Islet precursor cell (in vitro differentiated cells): Measurements from ENCODE around the gene SRXN1.
"Not testable (repeated sequence)": the region's sequence is repeated elsewhere in the genome, so short reads cannot be mapped to it uniquely, and the experiment has no call there.

Source experiments
- DNase-seq: peaks from one replicate; pipeline ENCODE4 v3.0.0-alpha.2; 2018

SRXN1 gene

DNA sequence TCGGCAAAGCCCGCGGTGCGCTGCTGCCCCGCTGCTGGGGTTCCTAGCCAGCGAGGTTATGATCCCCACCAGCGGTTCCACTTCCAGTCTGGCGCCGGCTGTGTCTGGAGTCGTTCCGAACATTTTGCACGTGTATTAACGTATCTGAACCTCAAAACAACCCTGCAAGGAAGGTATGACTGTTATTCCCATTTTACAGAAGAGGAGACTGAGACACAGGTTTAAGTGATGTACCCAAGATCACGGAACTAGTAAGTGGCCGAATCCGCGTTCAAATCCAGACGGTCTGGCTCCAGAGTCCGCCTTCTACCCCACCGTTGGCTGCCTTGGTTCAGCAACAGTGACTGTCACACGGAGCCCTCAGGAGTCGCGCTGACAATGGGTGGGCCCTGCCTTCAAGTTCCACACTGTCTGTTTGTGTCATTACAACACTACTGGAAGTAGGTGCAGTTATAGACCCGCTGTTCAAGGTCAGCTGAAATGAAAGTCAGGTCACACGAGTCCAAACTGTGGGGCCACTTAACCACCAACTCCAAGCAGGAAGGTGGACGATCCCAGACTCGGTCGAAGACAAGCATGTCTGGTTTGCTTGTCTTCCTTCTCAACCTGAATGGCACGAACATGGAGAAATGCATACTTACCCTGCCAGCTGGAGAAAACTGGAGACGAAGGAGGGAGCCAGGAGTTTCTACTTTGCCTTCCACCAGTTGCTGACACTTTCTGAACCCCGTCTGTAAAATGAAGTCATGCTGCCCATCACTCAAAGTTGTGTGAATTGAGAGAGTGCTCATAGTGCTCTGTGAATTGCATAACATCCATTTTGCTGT is 803 bp upstream of the SRXN1 start:
- DNase-seq, result no peak

DNA sequence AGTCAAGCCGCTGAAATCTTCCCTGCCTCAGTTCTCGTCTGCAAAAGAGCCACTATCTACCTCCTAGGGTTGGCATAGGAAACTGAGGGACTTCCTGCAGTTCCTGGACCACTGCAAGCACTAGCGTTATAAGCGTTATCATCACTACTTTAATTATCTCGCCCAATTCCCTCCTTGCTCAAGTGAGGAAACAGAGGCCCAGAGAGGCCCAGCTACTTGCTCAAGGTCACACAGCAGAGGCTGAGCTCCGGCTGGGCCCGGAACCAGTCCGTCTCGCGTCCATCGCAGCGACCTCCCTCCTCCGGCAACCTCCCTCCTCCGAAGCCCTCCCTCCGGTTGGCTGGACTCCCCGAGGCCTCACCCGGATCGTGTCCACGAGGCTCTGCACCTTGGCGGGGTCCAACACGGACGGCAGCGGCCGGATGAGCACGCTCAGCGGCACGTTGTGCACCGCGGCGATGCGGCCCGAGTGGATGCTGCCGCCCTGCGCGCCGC is 338 bp downstream of the SRXN1 start:
- DNase-seq, result peak; percentile 66

DNA sequence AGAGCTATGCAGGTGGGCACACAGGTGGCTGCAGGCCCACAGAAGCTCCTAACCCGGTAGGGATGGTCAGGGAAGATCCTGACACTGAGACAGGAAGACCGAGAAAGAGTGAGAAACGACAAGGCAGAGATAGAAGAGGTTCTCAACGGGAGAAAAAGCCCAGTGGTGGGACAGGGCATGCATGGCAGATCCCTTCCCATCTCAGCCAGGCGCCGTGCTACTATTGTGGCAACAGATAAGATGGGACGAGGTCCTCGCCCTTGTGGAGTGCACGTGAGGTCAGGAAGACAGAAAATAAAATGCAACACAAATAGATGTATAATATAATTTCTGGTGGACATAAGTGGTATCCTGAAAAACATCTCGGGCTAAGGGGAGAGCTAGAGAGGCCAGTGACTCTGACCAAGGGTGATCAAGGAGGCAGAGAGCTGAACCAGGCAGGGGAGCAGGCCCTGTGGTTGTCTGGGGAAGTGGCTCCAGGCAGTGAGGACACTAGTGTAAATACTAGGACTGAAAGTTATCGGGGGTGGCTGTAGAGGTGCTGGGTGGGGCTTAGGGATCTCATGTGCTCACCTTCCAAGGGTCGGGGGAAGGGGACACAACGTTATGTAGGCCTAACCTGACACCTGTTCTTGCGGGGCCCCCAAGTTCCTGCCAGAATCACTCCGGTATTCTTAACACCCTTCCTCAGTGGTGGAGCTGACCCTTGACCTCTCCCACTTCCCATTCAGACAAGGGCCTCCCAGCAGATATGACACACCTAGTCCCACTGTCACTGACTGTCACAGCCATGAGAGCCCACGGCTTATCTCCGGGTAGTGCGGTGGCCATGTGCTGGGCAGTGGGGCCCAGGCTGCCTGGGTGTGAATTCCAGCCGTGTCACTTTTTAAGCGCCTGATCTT is 1.0 kb downstream of the SRXN1 start:
- no peak for DNase-seq

DNA sequence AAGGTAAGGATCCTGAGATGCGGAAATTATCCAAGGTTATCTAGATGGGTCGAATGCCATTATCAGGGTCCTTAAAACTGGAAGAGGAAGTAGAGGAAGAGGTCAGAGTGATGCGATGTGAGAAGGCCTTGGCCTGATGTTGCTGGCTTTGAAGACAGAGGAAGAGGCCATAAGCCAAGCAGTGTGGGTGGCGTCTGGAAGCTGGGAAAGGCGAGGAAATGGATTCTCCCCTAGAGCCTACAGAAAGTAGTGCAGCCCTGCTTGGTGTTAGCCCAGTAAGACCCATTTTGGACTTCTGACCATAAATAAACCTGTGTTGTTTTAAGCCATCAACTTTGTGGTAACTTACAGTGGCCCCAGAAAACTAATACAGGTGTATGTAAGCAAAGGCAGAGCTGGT is 2.0 kb downstream of the SRXN1 start:
- DNase-seq, result no peak

DNA sequence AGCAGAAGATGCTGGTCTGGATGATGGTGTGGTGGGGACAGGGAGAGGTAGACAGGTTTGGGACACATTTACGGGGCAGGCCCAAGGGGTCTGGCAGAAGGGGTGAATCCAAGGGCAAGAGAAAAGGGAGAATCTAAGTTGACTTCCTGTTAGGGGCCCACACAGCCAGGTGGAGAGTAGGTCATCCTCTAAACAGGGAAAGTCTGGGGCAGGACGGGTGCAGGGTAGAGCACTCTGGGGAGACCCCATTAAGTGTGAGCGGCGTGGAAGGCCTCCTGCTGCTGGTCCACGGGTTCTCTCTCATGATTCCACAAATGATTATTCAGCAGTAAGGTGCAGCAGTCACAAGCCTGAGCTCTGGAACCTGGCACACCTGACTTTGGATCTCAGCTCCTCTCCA is 2.7 kb downstream of the SRXN1 start:
- no peak for DNase-seq

DNA sequence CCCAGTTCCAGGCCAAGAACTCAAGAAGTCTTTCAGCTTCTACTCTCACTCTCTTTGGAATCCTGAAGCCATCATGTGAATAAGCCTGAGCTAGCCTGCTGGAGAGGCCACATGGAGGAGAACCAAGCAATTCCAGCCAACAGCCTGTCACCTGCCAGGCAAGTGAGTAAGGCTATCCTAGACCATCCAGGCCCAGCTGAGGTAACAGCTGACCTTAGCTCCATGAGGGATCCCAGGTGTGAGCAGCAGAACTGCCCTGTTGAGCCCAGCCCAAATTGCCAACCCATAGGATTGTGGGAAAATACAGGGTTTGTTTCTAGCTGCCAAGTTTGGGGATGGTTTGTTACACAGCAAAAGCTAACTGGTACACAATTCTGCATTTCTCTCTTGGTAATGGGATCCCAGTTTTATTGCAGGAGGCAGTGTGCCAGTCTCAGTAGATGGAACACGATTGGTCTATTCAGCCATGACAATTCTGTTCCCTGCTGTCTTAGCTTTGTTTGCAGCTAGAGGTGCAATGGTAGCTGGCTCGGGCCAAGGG is 5.5 kb downstream of the SRXN1 start:
- DNase-seq, result no peak

DNA sequence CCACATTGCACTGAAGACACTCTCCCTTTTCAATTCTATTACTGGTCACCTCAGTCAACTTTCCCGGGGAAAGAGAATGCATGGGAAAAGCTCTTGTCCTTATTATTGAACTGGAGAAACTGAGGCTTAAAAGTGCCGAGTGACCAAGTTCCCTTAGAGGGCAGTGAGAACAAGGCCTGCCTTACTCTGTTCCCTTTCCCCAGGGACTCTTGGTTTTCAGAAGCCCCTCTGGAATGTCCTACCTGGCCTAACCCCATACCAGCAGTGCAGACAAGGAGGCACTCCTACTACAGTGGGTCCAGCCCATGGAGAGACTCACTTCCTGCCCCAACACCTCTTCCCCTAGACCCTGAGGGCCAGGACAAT is 6.1 kb downstream of the SRXN1 start:
- DNase-seq, result no peak

DNA sequence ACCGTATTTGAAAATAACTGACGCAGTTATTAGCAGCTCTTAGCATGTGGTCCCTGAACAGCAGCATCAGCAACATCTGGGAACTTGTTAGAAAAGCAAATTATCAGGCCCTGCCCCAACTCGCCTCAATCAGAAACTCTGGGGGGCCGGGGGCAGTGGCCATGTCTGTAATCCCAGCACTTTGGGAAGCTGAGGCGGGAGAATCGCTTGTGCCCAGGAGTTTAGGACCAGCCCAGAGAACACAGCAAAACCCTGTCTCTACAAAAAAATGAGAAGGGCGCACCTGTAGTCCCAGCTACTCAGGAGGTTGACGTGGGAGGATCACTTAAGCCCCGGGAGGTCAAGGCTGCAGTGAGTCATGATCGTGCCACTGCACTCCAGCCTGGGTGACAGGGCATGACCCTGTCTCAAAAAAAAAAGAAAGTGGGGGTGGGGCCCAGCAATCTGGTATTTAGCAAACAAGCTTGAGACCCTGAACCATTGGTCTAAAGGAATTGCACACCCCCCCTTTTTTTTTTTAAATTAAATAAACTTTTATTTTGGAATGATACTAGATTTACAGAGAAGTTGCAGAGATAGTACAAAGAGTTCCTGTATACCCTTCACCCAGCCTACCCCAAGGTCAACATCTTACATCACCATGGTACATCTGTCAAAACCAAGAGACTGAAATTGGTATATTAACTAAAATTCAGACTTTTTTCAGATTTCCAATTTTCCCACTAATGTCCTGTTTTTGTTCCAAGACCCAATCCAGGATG is 6.7 kb downstream of the SRXN1 start:
- DNase-seq, result no peak

DNA sequence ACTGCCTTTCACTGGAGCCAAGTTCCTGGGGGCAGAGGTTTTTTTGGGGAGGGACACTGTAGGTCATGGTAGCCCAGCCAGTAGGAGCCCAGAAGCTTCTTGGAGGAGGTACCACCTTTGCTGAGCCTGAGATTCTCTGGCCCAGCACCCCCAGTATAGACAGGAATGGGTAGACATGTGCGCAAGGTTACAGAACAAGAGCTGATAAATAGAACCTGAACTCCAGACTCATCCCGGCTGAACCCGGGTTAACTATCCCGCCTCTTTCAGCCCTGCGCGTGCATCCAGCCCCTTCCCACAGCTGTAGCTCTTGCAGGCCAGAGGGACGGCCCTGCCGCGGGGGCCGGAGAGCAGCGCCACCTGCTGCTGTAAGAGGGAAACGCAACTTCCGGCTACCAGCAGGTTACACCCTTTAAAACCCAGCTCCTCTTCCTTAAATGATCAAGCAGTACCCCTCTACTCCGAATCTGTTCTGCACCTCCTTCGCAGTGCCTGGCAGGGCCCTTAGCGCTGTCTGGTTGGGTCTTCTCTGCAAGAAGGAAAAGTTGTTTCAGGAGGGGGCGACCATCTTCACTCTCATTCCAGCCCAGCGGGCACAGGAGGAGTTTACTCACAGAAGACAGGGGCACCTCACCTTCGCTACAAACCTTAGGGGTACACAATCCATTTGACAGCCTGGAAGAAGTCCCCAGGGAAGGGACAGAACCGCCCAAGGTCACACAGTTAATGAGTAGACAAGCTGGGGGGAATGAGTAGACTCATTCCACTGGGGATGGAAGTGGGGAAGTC is 7.5 kb downstream of the SRXN1 start:
- peak; percentile 93 for DNase-seq

DNA sequence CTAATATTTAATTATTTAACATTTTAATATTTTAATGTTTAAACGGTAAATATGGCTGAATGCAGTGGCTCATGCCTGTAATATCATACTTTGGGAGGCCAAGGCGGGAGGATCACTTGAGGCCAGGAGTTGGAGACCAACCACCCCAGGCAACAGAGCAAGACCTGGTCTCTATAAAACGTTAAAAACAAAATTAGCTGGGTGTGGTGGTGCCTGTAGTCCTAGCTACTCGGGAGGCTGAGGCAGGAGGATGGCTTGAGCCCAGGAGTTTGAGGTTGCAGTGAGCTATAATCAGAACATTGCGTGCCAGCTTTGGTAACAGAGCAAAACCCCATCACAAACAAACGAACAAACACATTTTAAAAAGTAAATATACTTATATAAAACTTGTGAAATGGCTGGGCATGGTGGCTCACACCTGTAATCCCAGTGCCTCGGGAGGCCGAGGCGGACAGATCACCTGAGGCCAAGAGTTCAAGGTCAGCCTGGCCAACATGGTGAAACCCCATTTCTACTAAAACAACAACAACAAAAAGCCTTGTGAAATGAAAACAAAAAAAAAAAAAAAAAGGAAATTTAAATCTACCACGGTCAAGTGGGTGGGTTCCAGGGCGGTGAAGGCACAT is 8.2 kb downstream of the SRXN1 start:
- no peak for DNase-seq

DNA sequence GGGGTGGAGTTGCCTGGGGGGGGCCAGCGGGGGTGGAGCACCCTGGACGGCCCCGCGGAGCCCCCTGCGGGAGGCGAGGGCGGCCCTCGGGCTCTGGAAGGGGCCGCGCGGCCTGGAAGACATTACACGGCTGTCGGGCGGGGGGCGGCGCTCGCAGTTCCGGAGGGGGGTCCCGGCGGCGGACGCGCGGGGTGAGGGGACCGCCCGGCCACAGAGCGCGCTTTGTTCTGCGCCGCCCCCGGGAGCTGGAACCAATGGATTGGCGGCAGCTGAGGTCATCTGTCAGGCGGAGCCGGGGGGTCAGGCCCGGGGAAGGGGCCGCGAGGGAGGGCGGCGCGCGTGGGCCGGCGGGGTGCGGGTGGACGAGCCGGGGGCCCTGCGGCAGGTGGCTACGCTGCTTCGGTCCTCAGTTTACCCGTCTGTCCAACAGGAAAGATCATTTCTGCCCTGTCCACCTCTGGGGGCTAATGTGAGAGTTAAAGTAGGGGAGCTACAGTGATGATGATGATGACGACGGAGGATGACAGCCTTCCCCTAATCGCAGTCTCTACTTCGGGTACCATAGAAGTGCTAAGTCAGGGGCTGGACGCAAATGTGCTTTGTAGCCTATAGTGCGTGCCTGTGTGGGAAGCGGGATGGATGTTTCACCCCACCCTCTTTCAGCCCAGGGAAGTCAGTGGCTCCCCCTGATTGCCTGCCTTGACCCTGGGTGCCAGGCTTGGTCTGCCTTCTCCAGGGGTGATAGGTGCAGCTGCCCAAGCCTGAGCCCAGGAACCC is 10.4 kb downstream of the SRXN1 start:
- peak; percentile 86 for DNase-seq

DNA sequence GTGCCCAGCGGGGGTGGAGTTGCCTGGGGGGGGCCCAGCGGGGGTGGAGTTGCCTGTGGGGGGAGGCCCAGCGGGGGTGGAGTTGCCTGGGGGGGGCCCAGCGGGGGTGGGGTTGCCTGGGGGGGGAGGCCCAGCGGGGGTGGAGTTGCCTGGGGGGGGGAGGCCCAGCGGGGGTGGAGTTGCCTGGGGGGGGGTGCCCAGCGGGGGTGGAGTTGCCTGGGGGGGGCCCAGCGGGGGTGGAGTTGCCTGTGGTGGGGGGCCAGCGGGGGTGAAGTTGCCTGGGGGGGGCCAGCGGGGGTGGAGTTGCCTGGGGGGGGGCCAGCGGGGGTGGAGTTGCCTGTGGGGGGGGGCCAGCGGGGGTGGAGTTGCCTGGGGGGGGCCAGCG is 11.0 kb downstream of the SRXN1 start:
- not testable (repeated sequence) for DNase-seq

DNA sequence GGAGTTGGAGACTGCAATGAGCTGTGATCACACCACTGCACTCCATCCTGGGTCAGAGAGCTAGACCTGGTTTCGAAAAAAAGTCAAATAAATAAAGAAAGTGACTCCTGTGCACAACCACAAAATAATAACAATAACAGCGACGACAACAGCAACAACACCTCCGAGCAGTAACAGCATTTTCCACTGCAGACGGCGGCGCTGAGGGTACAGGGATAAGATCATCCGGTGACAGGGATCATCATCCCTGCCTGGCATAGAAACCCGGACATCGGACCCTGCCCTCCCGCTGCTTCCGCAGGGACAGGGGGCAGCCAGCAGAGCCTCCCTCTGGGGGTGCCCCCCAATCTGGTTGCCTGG is 11.5 kb downstream of the SRXN1 start:
- DNase-seq, result peak; percentile 83

DNA sequence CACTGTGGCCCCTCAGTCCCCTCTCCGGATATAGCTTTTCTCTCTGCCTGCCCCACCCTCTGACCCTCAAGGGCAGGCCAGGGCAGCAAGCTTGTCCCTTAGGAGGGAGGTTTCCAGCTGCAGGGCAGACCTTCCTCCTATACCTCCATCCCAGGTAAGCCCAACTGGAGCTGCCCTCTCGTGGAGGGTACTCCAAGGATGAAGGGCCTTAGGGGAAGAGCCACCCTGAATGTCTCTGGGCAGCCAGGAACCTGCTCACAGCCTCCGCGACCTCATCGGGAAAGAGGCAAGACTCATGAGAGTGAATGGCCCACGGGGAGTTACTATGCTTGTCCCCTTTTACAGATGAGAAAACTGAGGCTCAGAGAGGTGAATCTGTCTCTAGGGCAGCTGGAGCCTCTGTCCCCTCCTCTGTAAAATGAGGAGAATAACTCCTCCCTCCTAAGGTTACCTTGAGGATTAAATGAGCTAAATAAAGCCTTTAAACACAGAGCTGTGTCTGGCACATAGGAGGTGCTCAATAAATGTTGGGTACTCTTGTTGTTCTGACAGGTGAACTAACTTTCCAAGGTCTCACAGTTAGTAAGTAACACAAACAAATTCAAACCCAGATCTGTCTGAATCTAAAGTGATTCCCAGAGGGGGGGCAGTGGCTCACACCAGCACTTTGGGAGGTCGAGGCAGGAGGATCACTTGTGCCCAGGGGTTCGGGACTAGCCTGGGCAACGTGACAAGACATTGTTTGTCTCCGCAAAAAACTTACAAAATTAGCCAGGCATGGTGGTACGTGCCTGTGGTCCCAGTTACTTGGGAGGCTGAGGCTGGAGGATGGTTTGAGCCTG is 12.1 kb downstream of the SRXN1 start:
- DNase-seq, result no peak

DNA sequence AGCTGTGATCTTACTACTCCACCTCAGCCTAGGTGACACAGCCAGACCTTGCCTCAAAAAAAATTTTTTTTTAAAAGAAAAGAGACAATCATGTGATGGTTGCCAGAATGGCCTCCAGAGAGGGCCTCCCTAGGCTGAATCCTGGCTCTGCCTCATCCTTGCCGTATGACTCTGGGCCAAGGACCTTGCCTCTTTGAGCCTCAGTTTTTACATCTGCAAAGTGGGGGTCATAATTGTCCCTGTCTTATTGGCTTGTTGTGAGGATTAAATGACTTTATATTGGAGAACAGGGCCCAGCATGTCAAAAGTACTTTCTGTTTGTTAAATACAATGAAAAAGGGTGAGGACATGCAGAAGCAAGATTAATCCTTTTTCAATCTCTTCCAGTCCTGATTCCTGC is 14.4 kb downstream of the SRXN1 start:
- DNase-seq, result no peak

DNA sequence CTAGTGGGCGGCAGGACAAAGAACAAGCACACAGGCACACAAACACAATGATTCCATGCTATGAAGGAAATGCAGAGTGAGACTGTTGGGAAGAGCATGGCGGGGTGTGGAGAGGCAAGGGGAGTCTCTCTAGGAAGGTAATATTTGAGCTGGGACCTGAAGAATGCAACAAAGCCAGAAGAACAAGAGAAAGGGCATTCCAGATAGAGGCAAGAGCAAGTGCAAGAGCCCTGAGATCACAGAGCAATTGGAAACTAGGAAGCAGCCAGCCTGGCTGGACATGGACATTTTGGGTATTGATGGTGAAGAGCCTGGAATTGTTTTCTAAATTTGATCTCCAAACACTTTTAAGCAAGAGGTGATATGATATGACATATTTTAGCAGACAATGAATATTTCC is 15.4 kb downstream of the SRXN1 start:
- no peak for DNase-seq

DNA sequence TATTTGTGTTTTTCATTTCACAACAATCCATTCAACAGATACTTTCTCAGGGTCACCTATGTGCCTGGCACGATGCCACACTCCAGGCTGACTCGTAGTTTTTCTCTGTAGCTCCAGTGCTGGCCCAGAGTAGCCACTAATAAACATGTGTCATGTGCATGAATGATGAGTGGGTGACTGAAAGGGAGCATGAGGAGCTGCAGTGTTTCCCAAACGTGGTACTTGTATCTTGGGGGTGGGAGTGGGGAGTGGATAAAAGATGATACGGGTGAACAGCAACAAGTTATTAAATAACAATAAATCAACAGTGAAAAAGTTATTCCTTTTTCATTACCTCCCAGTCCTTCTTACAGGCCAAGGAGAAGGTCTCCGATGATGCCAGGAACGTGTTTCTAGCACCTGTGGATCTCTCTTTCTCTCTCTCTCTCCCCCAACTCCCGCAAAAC is 17.1 kb downstream of the SRXN1 start:
- no peak for DNase-seq

DNA sequence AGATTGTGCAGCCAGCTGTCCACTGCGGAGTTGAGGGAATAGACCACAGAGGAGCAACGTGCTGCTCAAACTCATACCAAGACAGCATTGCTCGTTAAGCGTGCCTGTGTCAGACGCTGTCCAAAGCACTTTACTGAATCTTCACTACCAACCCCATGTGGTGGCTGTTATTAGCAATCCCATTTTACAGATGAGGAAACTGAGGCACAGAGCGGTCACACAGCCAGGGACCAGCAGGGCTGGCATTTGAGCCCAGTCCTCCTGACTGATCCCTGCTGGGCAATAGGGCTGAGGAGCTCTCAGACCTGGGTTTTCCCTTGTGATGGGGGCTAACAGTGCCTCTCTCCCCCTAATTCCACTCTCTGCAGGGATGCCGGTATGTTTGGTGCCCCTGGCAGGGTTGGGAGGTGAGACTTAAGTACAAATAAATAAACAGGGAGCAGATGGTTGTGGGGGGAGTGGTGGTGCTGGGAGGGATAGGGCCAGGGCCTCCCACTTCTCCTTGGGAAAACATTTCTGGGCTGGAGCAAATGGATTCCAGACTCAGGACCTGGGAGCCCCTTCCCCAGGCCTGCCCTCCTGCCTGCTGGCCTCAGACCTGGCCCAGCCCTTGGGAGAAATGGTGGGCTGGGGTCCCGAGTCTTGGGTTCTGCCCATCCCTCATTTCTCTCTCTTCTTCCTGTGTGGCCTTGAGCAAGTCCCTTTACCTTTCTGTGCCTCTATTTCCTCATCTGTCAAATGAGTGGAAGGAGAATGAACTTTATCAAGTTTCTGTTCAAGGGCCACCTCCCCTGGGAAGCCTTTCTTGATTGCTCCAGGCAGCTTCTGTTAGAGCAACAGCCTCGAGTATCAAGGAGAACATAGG is 17.7 kb downstream of the SRXN1 start:
- DNase-seq, result no peak
